ENCODE results near the gene MED13L. TPM values are rescaled to one million over a fixed set of nuclear protein-coding genes. Genes with fewer than 3 reads are reported as not detected.
"Not testable (repeated sequence)": the region's sequence is repeated elsewhere in the genome, so short reads cannot be mapped to it uniquely, and the experiment has no call there.

Gene MED13L
- total RNA-seq, 1 experiment from 2014 or later: 37.8 TPM

DNA sequence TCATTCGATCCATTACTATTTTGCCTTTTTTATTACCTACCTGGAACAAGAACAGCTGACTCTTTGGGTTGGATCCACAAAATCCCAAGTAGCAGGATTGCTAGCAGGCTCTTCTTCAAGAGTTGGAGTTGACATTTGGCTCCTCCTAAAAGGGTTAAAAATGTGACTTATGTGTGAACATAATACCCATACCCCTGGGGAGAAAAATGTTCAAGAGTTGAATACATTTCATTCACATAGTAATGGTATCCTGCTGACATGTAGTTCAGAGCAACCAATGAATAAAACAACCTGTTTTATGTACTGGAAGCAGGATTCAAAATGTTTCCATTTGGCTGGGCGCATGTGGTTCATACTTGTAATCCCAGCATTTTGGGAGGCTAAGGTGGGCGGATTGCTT lies 264.7 kb downstream of the MED13L start:
- DNase-seq (ENCODE audit: low spot score): no peak

DNA sequence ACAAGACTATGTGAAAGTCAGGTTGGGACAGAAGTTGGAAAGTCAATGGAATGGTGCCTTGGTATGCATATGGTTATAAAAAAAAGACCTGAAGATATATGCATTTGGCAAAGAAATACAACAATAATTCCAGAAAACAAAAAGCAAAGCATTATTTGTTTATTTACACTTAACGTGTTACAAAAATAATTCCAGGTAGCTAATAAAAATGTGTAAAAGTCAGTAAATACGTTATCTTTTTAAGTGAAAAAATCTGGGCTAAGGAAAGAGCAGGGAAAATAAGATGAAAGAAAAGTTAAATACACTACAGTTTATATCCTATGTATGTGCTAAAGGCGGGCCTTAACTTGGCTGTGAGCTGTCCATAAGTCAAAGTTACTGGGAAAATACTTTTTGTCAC lies 266.3 kb downstream of the MED13L start:
- no peak for DNase-seq (ENCODE audit: low spot score)

DNA sequence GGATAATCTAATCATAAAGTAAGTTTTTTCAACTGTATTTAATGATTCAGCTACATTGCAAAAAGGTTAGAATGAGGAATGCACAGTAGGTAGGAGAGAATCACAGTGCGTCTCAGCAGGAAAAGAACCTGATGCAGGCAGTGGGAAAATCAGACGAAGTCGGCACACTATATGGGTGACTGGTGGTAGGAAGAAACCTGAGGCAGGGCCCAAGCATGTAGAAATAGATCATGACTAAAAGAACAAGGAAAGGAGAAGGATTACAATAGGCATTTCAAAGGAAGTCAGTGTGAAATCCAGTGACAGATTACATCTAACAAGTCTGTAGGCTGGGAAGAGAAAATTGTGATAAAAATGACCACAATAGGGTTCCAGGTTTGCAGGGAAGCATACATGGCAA lies 267.0 kb downstream of the MED13L start:
- no peak for DNase-seq (ENCODE audit: low spot score)

DNA sequence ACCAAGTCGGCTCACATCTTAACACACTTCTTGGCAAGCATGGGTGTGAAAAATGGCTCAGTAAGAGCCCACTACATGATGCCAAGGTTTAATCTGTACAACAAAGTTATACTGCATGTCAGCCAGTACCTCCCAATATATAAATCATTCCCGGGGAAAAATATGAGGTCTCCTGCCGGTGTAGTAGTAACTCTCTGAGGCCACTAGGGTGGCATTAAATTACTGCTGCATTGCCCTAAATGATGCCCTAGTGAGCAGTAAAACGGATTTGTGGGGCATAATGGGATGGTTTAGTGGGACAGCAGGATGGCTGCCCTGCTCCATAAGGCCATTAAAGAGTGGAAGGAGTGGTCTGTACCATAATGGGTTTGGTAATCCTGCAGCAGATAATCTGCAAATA lies 267.7 kb downstream of the MED13L start:
- no peak for DNase-seq (ENCODE audit: low spot score)

DNA sequence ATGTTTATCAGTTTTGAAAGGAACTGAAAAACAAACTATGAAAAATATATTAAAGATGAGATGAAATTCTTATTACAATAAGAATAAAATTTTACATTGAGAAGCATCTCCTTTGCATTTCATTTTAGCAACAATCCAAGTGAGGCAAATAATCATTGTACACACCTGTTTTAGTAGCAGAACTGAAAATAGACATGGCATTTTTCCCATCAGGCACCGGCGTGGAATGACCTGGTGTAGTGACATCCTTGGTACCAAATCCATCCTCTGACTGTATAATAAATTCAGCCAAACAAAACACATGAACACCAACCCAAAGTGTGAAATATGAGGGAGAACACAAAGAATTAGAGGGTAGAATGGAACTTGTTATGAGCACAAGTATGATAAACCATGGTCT lies 271.4 kb downstream of the MED13L start:
- DNase-seq (ENCODE audit: low spot score): no peak

DNA sequence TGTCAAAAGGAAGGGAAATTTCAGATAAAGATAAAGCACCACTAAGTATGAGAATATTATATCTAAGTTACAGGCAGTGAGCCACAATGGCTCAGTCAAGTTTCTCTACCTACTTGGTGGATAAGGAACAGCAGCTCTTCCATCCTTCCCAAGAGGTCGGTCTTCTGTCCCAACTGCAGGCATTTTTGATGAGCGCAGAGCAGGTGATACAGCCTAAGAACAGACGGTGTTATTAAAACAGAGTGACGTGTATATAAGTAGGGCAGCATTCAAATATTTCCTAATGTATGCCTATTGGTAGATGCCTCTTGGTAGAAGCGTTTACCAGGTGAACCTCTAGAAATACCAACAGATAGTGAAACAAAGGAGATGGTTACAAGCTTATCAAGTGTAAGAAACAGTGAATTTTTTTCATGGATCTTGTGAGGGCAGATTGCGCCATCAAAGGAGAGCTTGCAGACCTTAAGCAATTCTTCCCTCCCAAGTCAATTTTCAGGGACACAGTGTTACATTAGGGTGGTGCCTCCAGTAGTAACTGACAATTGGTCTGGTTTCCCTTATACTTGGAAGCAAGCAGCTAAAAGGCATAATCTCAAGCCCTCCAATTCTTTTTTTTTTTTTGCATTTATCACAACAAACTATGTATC lies 274.5 kb downstream of the MED13L start:
- DNase-seq (ENCODE audit: low spot score): no peak

DNA sequence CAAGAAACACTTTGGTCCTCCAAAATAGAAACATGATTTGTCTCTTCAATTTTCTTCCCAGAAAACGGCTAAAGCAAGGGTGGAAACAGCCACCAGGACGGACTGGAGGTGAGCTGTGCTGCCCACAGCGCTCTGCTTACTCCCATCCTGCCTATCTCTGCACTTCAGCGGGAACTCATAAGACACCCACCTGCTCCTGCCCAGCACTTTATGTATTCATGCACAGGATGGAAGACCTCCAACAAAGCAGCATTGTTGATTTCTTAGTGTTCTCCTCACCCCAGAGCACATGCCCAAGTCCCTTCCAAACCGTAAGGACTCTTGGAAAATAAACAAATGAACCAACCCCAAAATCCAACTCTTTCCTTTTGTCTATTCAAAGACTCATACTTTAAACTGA lies 277.2 kb downstream of the MED13L start:
- DNase-seq (ENCODE audit: low spot score): no peak

DNA sequence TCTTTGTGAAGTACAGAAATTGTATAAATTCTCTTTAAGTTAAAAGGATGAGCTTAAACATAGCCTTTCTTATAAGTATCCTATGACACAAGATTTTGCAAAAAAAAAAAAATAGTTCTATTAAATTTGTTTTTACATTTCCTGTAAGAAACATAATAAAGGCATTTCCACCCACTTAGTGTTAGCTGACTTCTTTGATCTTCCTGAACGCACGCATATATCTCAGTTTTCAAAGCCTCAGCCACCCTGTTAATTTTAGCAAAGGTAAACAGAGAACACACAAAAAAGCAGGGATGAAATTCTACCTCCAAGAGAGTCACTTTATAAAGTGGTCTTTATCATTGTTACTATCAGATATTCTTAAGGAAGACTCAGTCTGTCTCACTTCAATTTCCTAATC lies 277.9 kb downstream of the MED13L start:
- no peak for DNase-seq (ENCODE audit: low spot score)

DNA sequence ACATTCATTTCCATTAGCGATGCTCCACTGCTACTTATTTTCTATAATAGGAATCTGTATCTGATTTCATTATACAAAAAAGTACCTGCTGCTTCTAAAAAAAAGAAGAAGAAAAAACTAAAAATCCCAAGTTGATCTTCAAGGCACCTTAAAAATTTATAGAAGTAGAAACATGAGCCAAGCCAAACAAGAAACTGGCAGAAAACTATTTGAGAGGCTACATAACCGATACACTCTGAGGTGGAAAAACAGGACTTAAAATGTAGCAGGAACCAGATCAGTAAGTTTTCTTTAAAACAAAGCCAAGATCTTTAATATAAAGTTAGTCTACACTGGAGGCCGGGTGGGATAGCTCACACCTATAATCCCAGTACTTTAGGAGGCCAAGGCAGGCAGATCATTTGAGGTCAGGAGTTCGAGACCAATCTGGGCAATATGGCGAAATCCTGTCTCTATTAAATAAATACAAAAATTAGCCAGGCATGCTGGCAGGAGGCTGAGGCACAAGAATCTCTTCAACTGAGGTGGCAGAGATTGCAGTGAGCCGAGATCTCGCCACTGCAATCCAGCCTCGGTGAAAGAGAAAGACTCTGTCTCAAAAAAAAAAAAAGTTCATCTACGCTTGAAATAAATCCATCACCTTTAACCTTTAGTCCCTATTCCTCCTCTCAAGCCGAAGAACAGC lies 278.6 kb downstream of the MED13L start:
- no peak for DNase-seq (ENCODE audit: low spot score)

DNA sequence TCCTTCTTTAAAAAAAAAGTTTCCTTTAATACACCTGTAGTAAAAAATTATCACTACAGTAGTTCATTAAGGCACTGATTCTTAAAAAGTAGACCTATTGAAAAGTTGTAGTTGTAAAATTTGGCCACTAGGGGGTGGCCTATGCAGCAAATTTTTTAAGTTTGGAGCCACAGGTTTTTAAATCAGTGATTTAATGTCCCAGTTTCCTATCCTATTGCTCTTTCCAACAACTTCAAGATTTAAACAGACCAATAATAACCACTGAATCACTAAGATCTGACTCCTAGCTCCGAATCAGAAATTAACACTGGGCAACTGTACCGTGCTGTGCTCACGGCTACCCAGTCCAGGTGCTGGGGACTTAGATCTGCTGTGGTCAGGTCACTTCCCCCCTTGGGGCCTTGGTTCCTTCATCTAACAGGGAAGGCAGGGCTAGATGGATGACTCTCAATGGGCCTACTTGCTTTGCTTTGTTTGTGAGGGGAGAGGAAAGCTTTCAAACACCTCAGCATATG lies 279.3 kb downstream of the MED13L start:
- DNase-seq (ENCODE audit: low spot score): peak; percentile 36

DNA sequence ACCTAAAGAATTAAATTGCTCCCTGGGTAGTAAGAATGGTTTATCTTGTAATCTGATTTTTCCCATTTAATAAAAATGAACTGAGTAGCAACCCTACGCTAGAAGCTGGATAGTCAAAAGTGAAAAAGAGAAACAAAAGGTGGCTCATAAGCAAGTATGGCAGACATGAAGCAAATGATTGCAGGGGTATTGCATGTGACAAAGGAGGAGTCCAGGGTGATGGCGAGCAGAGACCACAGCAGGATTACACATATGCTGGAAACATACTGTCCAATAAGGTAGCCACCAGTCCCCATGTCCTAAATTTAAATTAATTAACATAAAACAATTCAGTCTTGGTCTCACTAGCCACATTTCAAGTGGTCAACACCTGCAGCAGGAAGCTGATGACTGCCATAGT lies 283.8 kb downstream of the MED13L start:
- no peak for DNase-seq (ENCODE audit: low spot score)

DNA sequence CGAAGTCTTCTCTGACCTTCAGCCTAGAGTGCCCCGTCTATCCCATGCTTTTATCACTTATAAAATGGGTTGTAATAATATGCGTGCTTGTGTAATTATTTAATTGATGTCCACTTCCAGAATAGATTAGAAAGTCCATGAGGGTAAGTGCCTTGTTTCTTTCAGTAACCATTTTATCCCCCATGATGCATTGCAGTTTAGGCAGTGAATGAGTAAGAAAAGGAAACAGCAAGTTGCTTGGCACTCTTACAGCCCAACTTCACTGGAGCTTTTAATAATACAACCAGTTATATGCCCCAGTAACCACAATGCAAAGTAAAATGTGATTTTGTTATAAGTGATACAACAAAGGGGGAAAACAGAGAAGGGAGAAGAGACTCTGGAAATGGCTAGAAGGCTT lies 287.3 kb downstream of the MED13L start:
- no peak for DNase-seq (ENCODE audit: low spot score)

DNA sequence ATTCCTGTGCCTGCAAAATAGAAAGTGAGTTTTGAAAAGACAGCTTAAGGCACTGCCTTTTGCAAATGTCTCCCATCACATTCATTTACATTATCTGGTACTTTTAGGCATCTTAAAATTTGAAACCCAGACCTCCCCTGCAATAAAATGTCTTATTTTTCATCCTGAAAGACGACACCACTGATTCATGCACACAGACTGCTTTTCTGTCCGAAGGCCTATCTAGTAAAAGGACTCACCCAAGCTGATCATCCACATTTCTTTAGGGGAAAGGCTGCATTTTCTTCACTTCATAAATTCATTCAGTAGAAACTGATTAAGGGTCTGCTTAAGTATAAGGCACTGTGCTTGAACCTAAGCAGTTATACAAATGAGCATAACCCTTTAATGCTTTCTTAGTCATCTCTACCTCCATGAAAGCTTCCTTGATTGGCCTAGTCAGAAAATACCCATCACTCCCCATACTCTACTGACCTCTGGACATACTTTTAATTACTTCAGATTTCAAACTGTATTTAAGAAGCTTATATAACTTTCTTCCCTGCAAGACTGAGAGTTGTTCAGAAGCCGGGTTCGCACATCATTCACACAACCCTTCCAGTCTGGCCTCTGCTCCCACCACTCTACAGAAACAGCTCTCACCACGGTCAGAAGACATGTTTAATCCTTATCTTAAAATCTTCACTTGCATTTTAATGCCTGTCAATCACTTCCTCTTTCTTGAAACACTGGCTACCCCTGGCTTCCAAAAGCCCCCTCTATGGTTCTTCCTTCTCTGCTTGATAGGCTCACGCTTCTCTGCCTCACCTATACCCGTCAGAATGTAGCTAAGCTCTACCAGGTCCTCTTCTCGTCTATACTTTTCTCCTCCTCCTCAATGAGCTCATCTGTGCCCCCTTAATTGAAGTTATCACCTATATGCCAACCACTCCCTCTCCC lies 288.6 kb downstream of the MED13L start:
- DNase-seq (ENCODE audit: low spot score): no peak

DNA sequence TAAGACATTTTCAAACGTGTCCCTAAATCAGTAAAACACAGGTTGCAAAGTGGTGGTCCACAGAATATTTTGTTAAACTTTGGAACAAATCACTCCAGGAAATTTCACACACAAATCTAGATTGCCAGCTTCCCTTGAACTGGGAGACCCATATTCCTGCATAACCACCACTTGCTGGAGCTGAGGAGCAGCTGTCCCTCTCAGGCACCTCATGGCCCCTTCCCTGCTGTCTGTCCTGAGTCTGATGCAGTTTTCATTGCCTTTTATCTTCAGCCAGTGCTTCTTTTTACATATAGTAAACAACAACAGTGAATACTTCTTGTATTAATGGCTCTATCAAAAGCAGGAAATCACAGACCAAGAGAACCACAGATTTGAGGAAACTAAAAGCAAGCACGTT lies 289.3 kb downstream of the MED13L start:
- DNase-seq (ENCODE audit: low spot score): no peak

DNA sequence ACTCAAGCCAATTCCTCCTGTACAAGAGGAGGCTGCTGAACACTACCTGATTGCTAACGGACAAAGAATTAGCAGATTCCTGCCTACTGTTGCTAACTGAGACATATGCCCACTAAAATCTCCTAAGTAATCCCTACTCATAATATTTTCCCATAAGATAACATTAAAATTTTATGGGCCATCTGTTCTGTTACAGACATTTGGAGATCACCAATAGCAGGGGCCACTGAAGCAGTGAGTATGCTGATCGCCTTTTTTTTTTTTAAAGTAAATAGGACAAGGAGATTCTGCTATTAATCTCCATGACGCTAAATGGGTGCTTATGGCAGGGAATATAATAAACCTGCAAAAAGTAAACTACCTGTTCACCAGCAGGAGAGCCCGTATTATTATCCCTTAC lies 292.9 kb downstream of the MED13L start:
- DNase-seq (ENCODE audit: low spot score): no peak

DNA sequence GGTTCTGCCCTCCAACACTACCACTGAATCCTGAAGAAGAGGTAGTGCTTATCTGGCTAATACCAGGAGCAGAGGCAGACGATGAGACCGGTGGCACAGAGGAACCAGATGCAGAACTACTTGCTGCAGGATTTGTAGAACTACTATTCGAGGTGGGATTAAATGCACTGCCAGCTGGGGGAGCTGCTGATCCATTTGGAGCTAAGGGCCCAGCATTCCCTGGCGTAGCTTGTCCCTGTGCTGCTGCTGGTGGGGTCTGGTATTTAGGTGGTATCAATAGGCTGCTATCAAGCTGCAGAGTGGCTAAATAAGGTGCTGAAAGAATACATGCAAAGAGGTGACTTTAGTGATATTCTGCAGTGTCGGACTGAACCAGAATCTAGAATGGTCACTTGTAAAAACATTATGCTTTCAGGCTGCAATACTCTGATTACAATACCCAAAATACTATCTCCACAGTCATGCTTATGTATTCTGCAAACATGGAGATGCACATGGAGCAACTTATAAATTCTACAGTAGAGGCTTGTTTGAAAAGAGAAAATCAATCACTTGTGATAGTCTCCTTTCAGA lies 294.2 kb downstream of the MED13L start:
- no peak for DNase-seq (ENCODE audit: low spot score)

DNA sequence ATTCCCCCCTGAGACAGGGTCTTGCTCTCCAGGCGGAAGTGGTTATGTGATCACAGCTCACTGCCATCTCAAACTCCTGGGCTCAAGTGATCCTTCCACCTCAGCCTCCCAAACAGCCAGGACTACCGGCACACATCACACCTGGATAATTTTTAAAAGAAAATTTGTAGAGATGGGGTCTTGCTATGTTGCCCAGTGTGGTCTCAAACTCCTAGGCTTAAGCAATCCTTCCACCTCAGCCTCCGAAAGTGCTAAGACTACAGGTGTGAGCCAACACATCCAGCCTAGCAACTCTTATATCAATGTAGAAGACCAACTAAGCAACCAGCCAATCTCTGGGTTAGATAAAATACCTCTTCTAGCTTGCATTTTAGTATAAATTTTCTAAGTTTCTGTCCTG lies 297.2 kb downstream of the MED13L start:
- DNase-seq (ENCODE audit: low spot score): no peak

DNA sequence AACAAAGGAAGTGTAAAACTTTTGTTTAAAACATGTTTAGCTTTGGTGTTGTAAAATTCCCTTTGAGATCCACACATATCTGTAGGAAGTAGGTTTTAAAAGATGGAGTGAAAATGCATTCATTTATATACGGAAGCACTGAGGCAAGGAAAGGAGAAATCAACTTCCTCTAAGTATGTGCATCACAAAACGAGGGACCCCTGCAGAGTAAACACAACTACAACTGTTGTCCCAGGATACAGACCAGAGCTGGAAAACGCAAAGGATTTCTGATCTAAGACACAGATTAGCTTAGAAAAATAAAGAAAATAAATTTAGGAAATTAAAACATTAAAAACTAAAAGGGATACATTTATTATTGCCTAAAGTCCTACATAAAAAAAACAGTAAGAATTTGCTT lies 297.6 kb downstream of the MED13L start:
- DNase-seq (ENCODE audit: low spot score): no peak

DNA sequence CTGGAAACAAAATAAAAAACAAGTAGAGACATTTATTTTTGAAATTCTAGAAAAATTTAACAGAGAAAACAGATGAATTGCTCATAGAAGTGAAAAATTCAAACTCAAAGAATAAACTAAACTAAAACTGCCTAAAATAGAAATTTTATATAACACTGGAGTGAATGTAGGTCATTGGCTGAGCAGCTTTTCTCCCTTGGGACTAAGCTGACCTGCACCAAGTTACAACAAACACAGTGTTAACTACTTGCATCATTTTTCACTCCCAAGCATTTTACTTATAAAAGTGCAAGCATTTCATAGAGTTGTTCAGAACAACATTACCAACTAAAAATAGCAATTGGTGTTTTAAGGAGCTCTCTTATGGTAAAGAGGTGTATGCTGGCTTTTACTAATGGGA lies 298.1 kb downstream of the MED13L start:
- DNase-seq (ENCODE audit: low spot score): no peak

DNA sequence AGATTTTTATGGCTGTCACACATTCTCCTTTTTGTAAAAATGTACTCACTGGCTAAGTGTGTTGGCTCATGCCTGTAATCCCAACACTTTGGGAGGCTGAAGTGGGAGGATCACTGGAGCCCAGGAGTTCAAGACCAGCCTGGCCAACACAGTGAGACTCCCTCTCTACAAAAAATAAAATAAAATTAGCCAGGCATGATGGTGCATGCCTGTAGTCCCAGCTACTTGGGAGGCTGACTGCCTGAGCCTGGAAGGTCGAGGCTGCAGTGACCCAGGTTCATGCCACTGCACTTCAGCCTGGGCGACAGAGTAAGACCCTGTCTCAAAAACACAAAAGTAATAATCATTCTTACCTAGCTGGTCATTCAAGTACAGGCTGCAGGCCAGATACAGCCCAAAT lies 300.7 kb downstream of the MED13L start:
- DNase-seq (ENCODE audit: low spot score): not testable (repeated sequence)

DNA sequence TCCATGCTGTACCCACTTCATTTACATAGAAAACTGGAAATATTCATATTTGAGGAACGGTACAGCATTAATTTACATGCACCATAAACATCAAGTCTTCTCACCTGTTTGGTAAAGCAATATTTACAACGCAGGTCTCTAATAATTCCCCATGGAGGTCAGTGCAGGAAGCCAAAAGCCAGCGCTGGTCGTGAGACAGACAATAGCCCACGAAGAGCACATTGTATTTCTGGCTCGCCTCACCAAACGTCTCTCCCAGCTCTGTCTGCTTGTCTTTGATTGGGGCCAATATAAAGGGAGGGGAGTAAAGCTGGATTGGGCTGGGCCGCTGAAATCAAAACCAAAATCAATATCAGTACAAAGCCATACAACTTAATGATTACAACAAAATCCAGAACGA lies 302.1 kb downstream of the MED13L start:
- DNase-seq (ENCODE audit: low spot score): no peak

All from A172 (cell line).